Stomach (tissue), 9 donors: ENCODE data around the gene C2CD2. TPM values are rescaled to one million over a fixed set of nuclear protein-coding genes. Genes with fewer than 3 reads are reported as not detected.

Experiments used
- DNase-seq, 2 donors: peaks; one replicate each; pipeline versions ENCODE4 v3.0.0 to v3.0.0-alpha.2; 2013 to 2019
- H3K27ac ChIP-seq, 5 donors: fragments of 200-600 bp in 4 of 5; sonication (generic) in 4 of 5; one replicate each; pipeline ENCODE4 v1.5.1; 2013 to 2019; ENCODE audit warnings: mild to moderate bottlenecking in 1 of 5, moderate library complexity in 1 of 5
- H3K27me3 ChIP-seq, 3 donors: fragments of 200-600 bp; sonication (generic); one replicate each; pipeline ENCODE4 v1.5.1; 2017 to 2019; ENCODE audit warnings: mixed run types in 1 of 3
- H3K36me3 ChIP-seq, 4 donors: fragments of 200-600 bp; sonication (generic); 1 replicate in 3 of 4; 2 replicates in 1 of 4; pipeline ENCODE4 v1.5.1; 2016 to 2019
- H3K4me1 ChIP-seq, 4 donors: fragments of 200-600 bp; sonication (generic); one replicate each; pipeline ENCODE4 v1.5.1; 2016 to 2019
- H3K4me3 ChIP-seq, 4 donors: fragments of 200-600 bp; sonication (generic) in 3 of 4; one replicate each; pipeline ENCODE4 v1.5.1; 2016 to 2019; ENCODE audit warnings: mild to moderate bottlenecking in 1 of 4
- H3K9me3 ChIP-seq, 4 donors: fragments of 200-600 bp; sonication (generic); one replicate each; pipeline ENCODE4 v1.5.1; 2016 to 2019
- EP300 ChIP-seq: sonication (generic); formaldehyde crosslinking; IDR thresholded peaks from one replicate; pipeline ENCODE4 v1.6.1; 2017; ENCODE audit warnings: antibody characterized with exemption
- POLR2A ChIP-seq, 4 donors: fragments of 450-650 bp; IDR thresholded peaks; one replicate each; pipeline ENCODE4 v1.6.1; 2016; ENCODE audit warnings: antibody characterized with exemption in 4 of 4, control low read depth in 2 of 4, mild to moderate bottlenecking in 1 of 4, moderate library complexity in 1 of 4
- POLR2AphosphoS5 ChIP-seq, 3 donors: sonication (generic); formaldehyde crosslinking; IDR thresholded peaks; one replicate each; pipeline ENCODE4 v1.6.1; 2016; ENCODE audit warnings: antibody characterized with exemption in 3 of 3
- WGBS, 5 donors: extraction: QIAGEN DNeasy Blood & Tissue Kit in 3 of 5; methylation state at CpG; one replicate each; pipeline versions ENCODE4 v1.1.5 to v1.1.7; 2013 to 2018; 5-methylcytosine and 5-hydroxymethylcytosine counted together
- intact Hi-C: fragments of 100-400 bp; cut with DNase I; formaldehyde crosslinking; loops from one replicate; pipeline ENCODE4 v1.15.1; 2023; ENCODE audit warnings: low total_unique reads
- polyA plus RNA-seq, 3 donors: library from polyadenylated mRNA; stranded (reverse); fragments of 200-250 nt; gene quantifications; one replicate each; pipeline ENCODE4 v1.2.3, GENCODE V29; 2013
- total RNA-seq, 5 donors: library from RNA; depleted of rRNA; stranded (reverse); fragments of >200 nt; gene quantifications; one replicate each; pipeline versions ENCODE4 v1.1.0 to v1.2.3, GENCODE V29; 2014 to 2016
- TF ChIP-seq, protein P1 (sequence below), 7 experiments: fragments of 450-650 bp in 4 of 7; fragments of 200-600 bp in 3 of 7; sonication (generic) in 3 of 7; IDR thresholded peaks; one replicate each; pipeline ENCODE4 v1.5.1; 2016 to 2019; ENCODE audit warnings: antibody characterized with exemption in 7 of 7, control low read depth in 2 of 7, mild to moderate bottlenecking in 1 of 7
- donor health status: healthy with polysubstance abuse.
- donor health status: Bipolar disorder and iron deficiency.
- donor health status: healthy.

Gene C2CD2
- total and polyA plus RNA-seq, 8 donors, result 4.6 to 31.9 (median 16.0) TPM

DNA sequence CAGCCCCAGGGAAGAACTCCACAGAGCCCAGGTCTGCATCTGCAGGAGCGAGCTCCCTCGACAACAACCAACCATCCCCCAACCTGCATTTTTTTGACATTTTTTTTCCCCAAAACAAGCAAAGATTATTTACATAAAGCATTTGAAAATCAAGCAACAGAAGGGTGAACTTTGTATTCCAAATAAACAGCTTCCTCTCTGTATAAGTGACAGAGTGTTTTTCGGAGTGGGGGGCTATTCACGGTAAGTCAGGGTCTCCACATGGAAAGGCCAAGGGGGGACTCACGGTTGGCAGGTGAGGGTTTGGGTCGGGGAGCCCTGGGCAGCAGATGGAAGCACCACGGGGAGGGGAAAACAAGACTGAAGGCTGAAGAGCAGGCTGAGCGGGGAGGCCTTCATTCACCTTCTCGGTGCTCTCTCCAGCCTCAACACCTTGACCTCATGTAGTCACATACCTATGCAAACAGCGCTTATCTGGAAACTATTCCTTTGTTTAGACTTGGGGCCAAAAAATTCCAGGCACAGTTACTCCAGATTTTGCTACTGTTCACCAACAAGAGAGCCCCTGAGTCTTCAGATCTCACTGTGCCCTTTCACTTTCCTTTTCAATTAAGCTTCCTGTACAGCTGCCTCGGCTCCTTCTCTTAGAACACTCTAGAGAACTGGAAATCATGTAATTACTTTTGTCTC lies 27.6 kb downstream of the C2CD2 start:
- H3K9me3 ChIP-seq, result no peaks in the 10 kb centered on the region
- peak; percentile 44 to 86 for DNase-seq
- peaks cover 0 to 10% (median 0%) of the 10 kb centered on the region in 3 donors for H3K27me3 ChIP-seq
- no peaks in the 10 kb centered on the region for H3K36me3 ChIP-seq
- intact Hi-C loops, result loop anchor here (10.0 kb wide), 1 partner anchor 51 kb away; the partner anchor contains the start of gene PRDM15
- peak overlapping the region; percentile 26 to 88 (median 83) for H3K27ac ChIP-seq
- H3K4me3 ChIP-seq, result peak overlapping the region; percentile 31 to 38 (median 34)
- H3K4me1 ChIP-seq, result peaks cover 17 to 64% (median 53%) of the 10 kb centered on the region in 4 donors
- TF ChIP-seq POLR2A (IDR thresholded peaks at IDR 0.05), result no peak
- TF ChIP-seq, protein P1, sequence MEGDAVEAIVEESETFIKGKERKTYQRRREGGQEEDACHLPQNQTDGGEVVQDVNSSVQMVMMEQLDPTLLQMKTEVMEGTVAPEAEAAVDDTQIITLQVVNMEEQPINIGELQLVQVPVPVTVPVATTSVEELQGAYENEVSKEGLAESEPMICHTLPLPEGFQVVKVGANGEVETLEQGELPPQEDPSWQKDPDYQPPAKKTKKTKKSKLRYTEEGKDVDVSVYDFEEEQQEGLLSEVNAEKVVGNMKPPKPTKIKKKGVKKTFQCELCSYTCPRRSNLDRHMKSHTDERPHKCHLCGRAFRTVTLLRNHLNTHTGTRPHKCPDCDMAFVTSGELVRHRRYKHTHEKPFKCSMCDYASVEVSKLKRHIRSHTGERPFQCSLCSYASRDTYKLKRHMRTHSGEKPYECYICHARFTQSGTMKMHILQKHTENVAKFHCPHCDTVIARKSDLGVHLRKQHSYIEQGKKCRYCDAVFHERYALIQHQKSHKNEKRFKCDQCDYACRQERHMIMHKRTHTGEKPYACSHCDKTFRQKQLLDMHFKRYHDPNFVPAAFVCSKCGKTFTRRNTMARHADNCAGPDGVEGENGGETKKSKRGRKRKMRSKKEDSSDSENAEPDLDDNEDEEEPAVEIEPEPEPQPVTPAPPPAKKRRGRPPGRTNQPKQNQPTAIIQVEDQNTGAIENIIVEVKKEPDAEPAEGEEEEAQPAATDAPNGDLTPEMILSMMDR (IDR thresholded peaks at IDR 0.05), result no peak
- TF ChIP-seq EP300, result no peak
- TF ChIP-seq POLR2AphosphoS5 (IDR thresholded peaks at IDR 0.05), result peak in 2 of 3 donors; percentile 8 to 66
- WGBS, 5 donors, result 14 to 25% (median 18%) methylated on average over 11 of the region's 11 CpGs

DNA sequence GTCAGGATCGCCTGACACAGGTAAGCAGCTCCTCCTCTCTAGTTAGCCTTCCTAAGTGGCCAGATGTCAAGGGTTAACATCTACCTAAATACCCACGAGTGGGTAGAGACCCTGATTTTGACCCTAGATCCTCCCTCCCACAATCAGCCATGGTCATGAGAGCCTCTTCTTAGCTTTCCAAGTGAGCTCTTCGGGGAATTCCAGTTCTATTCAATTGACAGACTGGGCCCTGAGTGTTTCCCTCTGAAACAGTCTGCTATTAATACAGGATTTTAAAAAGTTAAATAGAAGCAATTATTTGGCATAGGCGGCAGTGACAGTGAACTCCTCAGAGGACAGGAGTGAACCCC lies 28.1 kb downstream of the C2CD2 start:
- peak overlapping the region; percentile 26 to 88 (median 83) for H3K27ac ChIP-seq
- peaks cover 0 to 4% (median 0%) of the 10 kb centered on the region in 4 donors for H3K36me3 ChIP-seq
- H3K27me3 ChIP-seq, result peaks cover 0 to 10% (median 0%) of the 10 kb centered on the region in 3 donors
- 59 to 68% (median 62%) methylated on average over 4 of the region's 4 CpGs for WGBS, 5 donors
- no peaks in the 10 kb centered on the region for H3K9me3 ChIP-seq
- DNase-seq, result peak in 1 of 2 donors; percentile 22
- H3K4me3 ChIP-seq, result peak overlapping the region; percentile 31 to 38 (median 34)
- TF ChIP-seq POLR2A (IDR thresholded peaks at IDR 0.05), result no peak
- TF ChIP-seq, protein P1 (IDR thresholded peaks at IDR 0.05), result no peak
- no peak for TF ChIP-seq POLR2AphosphoS5 (IDR thresholded peaks at IDR 0.05)
- TF ChIP-seq EP300, result no peak
- peaks cover 17 to 68% (median 53%) of the 10 kb centered on the region in 4 donors for H3K4me1 ChIP-seq
- intact Hi-C loops, result loop anchor here (10.0 kb wide), 1 partner anchor 51 kb away; the partner anchor contains the start of gene PRDM15

DNA sequence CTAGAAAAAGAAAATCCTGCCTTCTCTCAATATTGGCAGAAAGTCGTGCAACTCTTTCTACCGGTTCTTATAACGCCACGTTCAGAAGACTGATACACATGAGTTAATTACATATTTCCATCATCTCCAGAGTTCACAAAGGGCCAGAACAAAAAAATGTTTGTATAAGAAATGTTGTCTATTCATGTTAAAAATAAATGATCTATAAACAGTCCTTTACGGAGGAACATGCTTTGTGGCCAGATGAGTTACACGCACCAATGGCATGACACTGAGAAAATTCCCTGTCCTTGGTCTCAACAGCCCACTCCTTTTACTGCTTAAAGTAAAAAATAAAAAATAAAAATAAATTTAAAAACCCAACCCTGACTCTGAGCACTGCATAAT lies 29.5 kb downstream of the C2CD2 start:
- Histone ChIP-seq H3K36me3 (peaks cover 0 to 7% (median 3%) of the 10 kb centered on the region in 4 donors), H3K9me3 (no peaks in the 10 kb centered on the region), H3K4me3 (no peak overlapping the region), H3K27me3 (peaks cover 0 to 10% (median 0%) of the 10 kb centered on the region in 3 donors), H3K4me1 (peaks cover 17 to 59% (median 44%) of the 10 kb centered on the region in 4 donors), H3K27ac (peak overlapping the region; percentile 24 to 88 (median 83))
- intact Hi-C loops, result loop anchor here (10.0 kb wide), 1 partner anchor 50 kb away; the partner anchor contains the start of gene PRDM15
- TF ChIP-seq POLR2A (IDR thresholded peaks at IDR 0.05) (no peak), POLR2AphosphoS5 (IDR thresholded peaks at IDR 0.05) (no peak), EP300 (no peak)
- TF ChIP-seq, protein P1 (IDR thresholded peaks at IDR 0.05), result no peak
- 65 to 89% (median 78%) methylated on average over 6 of the region's 6 CpGs for WGBS, 5 donors
- DNase-seq, result no peak

DNA sequence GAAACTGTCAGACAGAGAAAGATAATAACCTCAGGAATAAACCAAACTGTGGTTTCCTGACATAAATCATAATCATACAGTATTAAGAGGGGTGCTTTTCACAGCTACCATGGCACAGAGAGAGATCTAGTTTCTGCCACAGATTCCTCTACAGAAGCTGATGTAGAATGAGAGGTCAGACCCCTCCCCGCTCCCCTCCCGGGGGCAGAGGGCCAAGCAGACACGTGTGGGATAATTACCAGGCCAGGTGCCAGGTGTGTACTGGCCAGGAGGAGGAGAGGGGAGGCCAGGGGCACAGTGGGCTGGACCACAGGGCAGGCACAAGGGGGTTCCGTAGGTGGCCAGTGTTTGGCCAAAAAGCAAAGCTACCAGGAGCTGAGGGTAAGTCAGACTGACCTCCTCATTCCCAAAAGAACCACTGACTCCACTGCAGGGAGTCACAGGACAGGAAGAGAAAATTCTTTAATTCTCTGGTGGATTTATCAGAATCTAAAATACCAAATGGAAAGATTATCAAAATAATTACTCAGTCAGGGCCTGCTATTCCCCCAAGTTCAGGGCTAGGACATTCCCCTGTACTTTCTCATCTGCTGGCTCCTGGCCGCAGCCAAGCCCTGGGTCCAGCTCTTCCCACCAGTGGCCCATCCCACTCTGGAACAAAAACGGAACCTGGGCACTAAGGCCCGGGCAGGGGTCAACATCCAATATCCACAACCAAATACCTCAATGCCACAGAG lies 30.0 kb downstream of the C2CD2 start:
- no peak overlapping the region for H3K4me3 ChIP-seq
- WGBS, 5 donors, result 51 to 63% (median 52%) methylated on average over 7 of the region's 7 CpGs
- peak overlapping the region; percentile 41 to 88 (median 83) for H3K27ac ChIP-seq
- intact Hi-C loops, result loop anchor here (10.0 kb wide), 1 partner anchor 49 kb away; the partner anchor contains the start of gene PRDM15
- TF ChIP-seq EP300 (no peak), POLR2AphosphoS5 (IDR thresholded peaks at IDR 0.05) (peak in 1 of 3 donors; percentile 15), POLR2A (IDR thresholded peaks at IDR 0.05) (no peak)
- TF ChIP-seq, protein P1 (IDR thresholded peaks at IDR 0.05), result no peak
- H3K4me1 ChIP-seq, result peaks cover 17 to 53% (median 41%) of the 10 kb centered on the region in 4 donors
- H3K9me3 ChIP-seq, result no peaks in the 10 kb centered on the region
- H3K36me3 ChIP-seq, result peaks cover 0 to 11% (median 6%) of the 10 kb centered on the region in 4 donors
- DNase-seq, result no peak
- peaks cover 0 to 10% (median 0%) of the 10 kb centered on the region in 3 donors for H3K27me3 ChIP-seq
